Right renal cortex interstitium (tissue), 3 donors: Measurements from ENCODE around the gene COL4A2. TPM values are rescaled to one million over a fixed set of nuclear protein-coding genes. Genes with fewer than 3 reads are reported as not detected.

Experiments used
- DNase-seq, 3 donors: peaks; one replicate each; pipeline ENCODE4 v3.0.0-alpha.2; 2013; ENCODE audit warnings: low read depth in 3 of 3, low spot score in 2 of 3
- polyA plus RNA-seq, 3 donors: library from polyadenylated mRNA; unstranded; fragments of 120-200 nt; gene quantifications; one replicate each; pipeline ENCODE4 v1.2.1, GENCODE V29; 2013; ENCODE audit not compliant: insufficient read length in 3 of 3

The COL4A2 gene
- polyA plus RNA-seq, 3 donors, result 384 to 416 (median 398) TPM

GRCh38 chr13:110336681-110337080 is 29.6 kb downstream of the COL4A2 start:
- DNase-seq, result no peak

- no peak for DNase-seq
Observed at GRCh38 chr13:110337247-110337646, 30.2 kb downstream of the COL4A2 start.

- no peak for DNase-seq
Observed at GRCh38 chr13:110338441-110339101, 31.5 kb downstream of the COL4A2 start.

GRCh38 chr13:110339263-110339662 is 32.2 kb downstream of the COL4A2 start:
- DNase-seq, result no peak

- DNase-seq, result no peak
Observed at GRCh38 chr13:110339975-110340550, 33.0 kb downstream of the COL4A2 start.

GRCh38 chr13:110340812-110341444 is 33.8 kb downstream of the COL4A2 start:
- no peak for DNase-seq

- no peak for DNase-seq
Observed at GRCh38 chr13:110341445-110342244, 34.6 kb downstream of the COL4A2 start.

GRCh38 chr13:110342474-110342873 is 35.4 kb downstream of the COL4A2 start:
- DNase-seq, result no peak

GRCh38 chr13:110343241-110343865 is 36.3 kb downstream of the COL4A2 start:
- no peak for DNase-seq

GRCh38 chr13:110344320-110344719 is 37.2 kb downstream of the COL4A2 start:
- no peak for DNase-seq

GRCh38 chr13:110345266-110345665 is 38.2 kb downstream of the COL4A2 start:
- no peak for DNase-seq

- no peak for DNase-seq
Observed at GRCh38 chr13:110345701-110346100, 38.6 kb downstream of the COL4A2 start.

GRCh38 chr13:110346661-110347067 is 39.6 kb downstream of the COL4A2 start:
- DNase-seq, result no peak

GRCh38 chr13:110347088-110347487 is 40.0 kb downstream of the COL4A2 start:
- DNase-seq, result no peak

- no peak for DNase-seq
Observed at GRCh38 chr13:110347535-110348308, 40.6 kb downstream of the COL4A2 start.

GRCh38 chr13:110348309-110349105 is 41.4 kb downstream of the COL4A2 start:
- no peak for DNase-seq

GRCh38 chr13:110349239-110349638 is 42.2 kb downstream of the COL4A2 start:
- no peak for DNase-seq

GRCh38 chr13:110350049-110350448 is 43.0 kb downstream of the COL4A2 start:
- DNase-seq, result no peak

GRCh38 chr13:110350509-110350908 is 43.4 kb downstream of the COL4A2 start:
- no peak for DNase-seq
